Mesenchymal stem cell (in vitro differentiated cells and primary cell): ENCODE measurements around the gene RMI2.

ENCODE experiments used
- DNase-seq: peaks from one replicate; pipeline ENCODE4 v3.0.0-alpha.2; 2013
- H2AFZ ChIP-seq: one replicate; pipeline ENCODE4 v1.6.1; 2013; ENCODE audit warnings: low read depth, mild to moderate bottlenecking, control low read depth, inconsistent platforms, low read length, moderate library complexity
- H2AK5ac ChIP-seq: 2 replicates; pipeline ENCODE4 v1.6.1; 2013; ENCODE audit warnings: low read length, moderate library complexity, mild to moderate bottlenecking, inconsistent platforms; ENCODE audit not compliant: severe bottlenecking
- H2BK120ac ChIP-seq: one replicate; pipeline ENCODE4 v1.6.1; 2013; ENCODE audit warnings: low read depth, mild to moderate bottlenecking, inconsistent platforms, low read length, moderate library complexity
- H2BK12ac ChIP-seq, 2 experiments: one replicate each; pipeline ENCODE4 v1.6.1; 2013; ENCODE audit warnings: inconsistent platforms in 2 of 2, low read length in 2 of 2, mild to moderate bottlenecking in 2 of 2, moderate library complexity in 2 of 2, control low read depth in 1 of 2
- H2BK15ac ChIP-seq: one replicate; pipeline ENCODE4 v1.6.1; 2013; ENCODE audit warnings: mild to moderate bottlenecking, low read depth, inconsistent platforms; ENCODE audit not compliant: poor library complexity, severe bottlenecking
- H2BK5ac ChIP-seq: 2 replicates; pipeline ENCODE4 v1.6.1; 2013; ENCODE audit warnings: low read depth, mild to moderate bottlenecking, low read length, control low read depth, inconsistent platforms; ENCODE audit not compliant: poor library complexity, severe bottlenecking
- H3K14ac ChIP-seq, 2 experiments: one replicate each; pipeline ENCODE4 v1.6.1; 2013; ENCODE audit warnings: inconsistent platforms in 2 of 2, low read length in 2 of 2, control low read depth in 1 of 2, mild to moderate bottlenecking in 1 of 2, moderate library complexity in 1 of 2
- H3K18ac ChIP-seq, 2 experiments: one replicate each; pipeline ENCODE4 v1.6.1; 2013; ENCODE audit warnings: inconsistent platforms in 2 of 2, low read length in 2 of 2, control low read depth in 1 of 2, low read depth in 1 of 2, mild to moderate bottlenecking in 1 of 2
- H3K23ac ChIP-seq, 2 experiments: one replicate each; pipeline ENCODE4 v1.6.1; 2013; ENCODE audit warnings: inconsistent platforms in 2 of 2, low read length in 2 of 2, mild to moderate bottlenecking in 2 of 2, moderate library complexity in 2 of 2, control low read depth in 1 of 2
- H3K27ac ChIP-seq: 2 replicates; pipeline ENCODE4 v1.5.1; 2013; ENCODE audit warnings: mild to moderate bottlenecking, moderate library complexity, low read length, control low read depth, inconsistent platforms; ENCODE audit not compliant: poor library complexity, severe bottlenecking
- H3K27me3 ChIP-seq, 2 experiments: 2 replicates each; pipeline versions ENCODE4 v1.6.1 to v1.7.0; 2013; ENCODE audit warnings: low read length in 2 of 2, mild to moderate bottlenecking in 2 of 2, moderate library complexity in 2 of 2, control low read depth in 1 of 2, inconsistent platforms in 1 of 2; ENCODE audit not compliant: control insufficient read depth in 1 of 2, insufficient read depth in 1 of 2
- H3K36me3 ChIP-seq, 2 experiments: 2 replicates each; pipeline versions ENCODE4 v1.6.1 to v1.7.0; 2013; ENCODE audit warnings: low read length in 2 of 2, control low read depth in 1 of 2, inconsistent platforms in 1 of 2, low read depth in 1 of 2, mild to moderate bottlenecking in 1 of 2; ENCODE audit not compliant: insufficient read depth in 2 of 2, control insufficient read depth in 1 of 2
- H3K4ac ChIP-seq, 2 experiments: one replicate each; pipeline ENCODE4 v1.6.1; 2013; ENCODE audit warnings: inconsistent platforms in 2 of 2, low read length in 2 of 2, mild to moderate bottlenecking in 2 of 2, moderate library complexity in 2 of 2, control low read depth in 1 of 2, low read depth in 1 of 2
- H3K4me1 ChIP-seq: 2 replicates; pipeline ENCODE4 v1.6.1; 2013; ENCODE audit warnings: low read depth, low read length, control low read depth; ENCODE audit not compliant: control insufficient read depth, insufficient read depth
- H3K4me2 ChIP-seq: 2 replicates; pipeline ENCODE4 v1.6.1; 2013; ENCODE audit warnings: low read length, mild to moderate bottlenecking, inconsistent platforms; ENCODE audit not compliant: poor library complexity, severe bottlenecking
- H3K4me3 ChIP-seq, 2 experiments: 2 replicates each; pipeline versions ENCODE4 v1.5.1 to v1.7.0; 2013; ENCODE audit warnings: low read length in 2 of 2, mild to moderate bottlenecking in 2 of 2, control low read depth in 1 of 2, low read depth in 1 of 2; ENCODE audit not compliant: insufficient read depth in 1 of 2
- H3K79me1 ChIP-seq: replicated peaks from 2 replicates; pipeline ENCODE4 v1.6.1; 2013; ENCODE audit warnings: mild to moderate bottlenecking, control low read depth, low read length, inconsistent platforms; ENCODE audit not compliant: poor library complexity, severe bottlenecking
- H3K9ac ChIP-seq: 2 replicates; pipeline ENCODE4 v1.7.0; 2013; ENCODE audit warnings: mild to moderate bottlenecking, low read length, moderate library complexity
- H3K9me3 ChIP-seq: 2 replicates; pipeline ENCODE4 v1.7.0; 2013; ENCODE audit warnings: mild to moderate bottlenecking, low read length; ENCODE audit not compliant: control insufficient read depth
- H4K8ac ChIP-seq: one replicate; pipeline ENCODE4 v1.6.1; 2013; ENCODE audit warnings: inconsistent platforms, mild to moderate bottlenecking, low read length, moderate library complexity
- H4K91ac ChIP-seq: one replicate; pipeline ENCODE4 v1.6.1; 2013; ENCODE audit warnings: mild to moderate bottlenecking, low read length, inconsistent platforms
- WGBS: methylation state at CpG from one replicate; pipeline ENCODE4 v1.1.7; 2013; ENCODE audit warnings: mixed read lengths; 5-methylcytosine and 5-hydroxymethylcytosine counted together

RMI2 gene

GRCh38 chr16:11354733-11355574 lies 9.7 kb downstream of the RMI2 start:
- DNase-seq = peak; percentile 73
- H3K27me3 ChIP-seq = no peaks in the 10 kb centered on the region
- H4K91ac ChIP-seq = peak overlapping the region; percentile 45
- peak overlapping the region; percentile 53 for H4K8ac ChIP-seq
- WGBS = 86% methylated on average over 11 of the region's 11 CpGs
- H2BK15ac ChIP-seq = peak overlapping the region; percentile 54
- H2BK120ac ChIP-seq = peak overlapping the region; percentile 35
- H3K79me1 ChIP-seq = peaks cover 3% of the 10 kb centered on the region
- H3K4me3 ChIP-seq = no peak overlapping the region
- no peak overlapping the region for H3K4me2 ChIP-seq
- H3K36me3 ChIP-seq = no peaks in the 10 kb centered on the region
- H3K9ac ChIP-seq = no peak overlapping the region
- H3K14ac ChIP-seq = no peak overlapping the region
- no peak overlapping the region for H3K27ac ChIP-seq
- peak overlapping the region; percentile 59 for H2AK5ac ChIP-seq
- peaks cover 26% of the 10 kb centered on the region for H3K4me1 ChIP-seq
- H3K9me3 ChIP-seq = no peaks in the 10 kb centered on the region
- peak overlapping the region; percentile 28 to 35 for H3K18ac ChIP-seq
- H3K23ac ChIP-seq = peak overlapping the region in 1 of 2 experiments; percentile 51
- no peak overlapping the region for H2AFZ ChIP-seq
- H3K4ac ChIP-seq = peak overlapping the region in 1 of 2 experiments; percentile 25
- peak overlapping the region; percentile 36 for H2BK5ac ChIP-seq
- H2BK12ac ChIP-seq = peak overlapping the region; percentile 10 to 73

GRCh38 chr16:11355862-11356261 lies 10.6 kb downstream of the RMI2 start:
- no peaks in the 10 kb centered on the region for H3K9me3 ChIP-seq
- no peak overlapping the region for H4K8ac ChIP-seq
- no peak overlapping the region for H3K27ac ChIP-seq
- peaks cover 3% of the 10 kb centered on the region for H3K79me1 ChIP-seq
- 93% methylated on average over 8 of the region's 8 CpGs for WGBS
- peaks cover 30% of the 10 kb centered on the region for H3K4me1 ChIP-seq
- H3K18ac ChIP-seq = no peak overlapping the region
- no peak overlapping the region for H2BK5ac ChIP-seq
- no peak overlapping the region for H2BK12ac ChIP-seq
- H3K36me3 ChIP-seq = no peaks in the 10 kb centered on the region
- no peaks in the 10 kb centered on the region for H3K27me3 ChIP-seq
- H2AK5ac ChIP-seq = peak overlapping the region; percentile 12
- H2BK15ac ChIP-seq = peak overlapping the region; percentile 52
- no peak overlapping the region for H3K4ac ChIP-seq
- no peak overlapping the region for H4K91ac ChIP-seq
- no peak overlapping the region for H3K4me2 ChIP-seq
- no peak overlapping the region for H3K4me3 ChIP-seq
- no peak overlapping the region for H2AFZ ChIP-seq
- no peak overlapping the region for H2BK120ac ChIP-seq
- no peak overlapping the region for H3K14ac ChIP-seq
- no peak for DNase-seq
- no peak overlapping the region for H3K23ac ChIP-seq
- no peak overlapping the region for H3K9ac ChIP-seq

GRCh38 chr16:11356573-11357331 lies 11.5 kb downstream of the RMI2 start:
- H3K79me1 ChIP-seq = peaks cover 3% of the 10 kb centered on the region
- WGBS = 57% methylated on average over 15 of the region's 15 CpGs
- peaks cover 36% of the 10 kb centered on the region for H3K4me1 ChIP-seq
- no peak overlapping the region for H2BK15ac ChIP-seq
- no peak overlapping the region for H2BK5ac ChIP-seq
- peak overlapping the region in 1 of 2 experiments; percentile 83 for H2BK12ac ChIP-seq
- H3K9me3 ChIP-seq = no peaks in the 10 kb centered on the region
- H3K4me2 ChIP-seq = no peak overlapping the region
- no peak overlapping the region for H3K27ac ChIP-seq
- no peaks in the 10 kb centered on the region for H3K27me3 ChIP-seq
- H3K18ac ChIP-seq = peak overlapping the region in 1 of 2 experiments; percentile 56
- H3K9ac ChIP-seq = peak overlapping the region; percentile 54
- H3K4me3 ChIP-seq = no peak overlapping the region
- H4K91ac ChIP-seq = no peak overlapping the region
- no peak overlapping the region for H3K14ac ChIP-seq
- H2AFZ ChIP-seq = no peak overlapping the region
- no peak overlapping the region for H2BK120ac ChIP-seq
- no peak overlapping the region for H3K23ac ChIP-seq
- peak overlapping the region; percentile 13 for H2AK5ac ChIP-seq
- H4K8ac ChIP-seq = no peak overlapping the region
- peak; percentile 74 for DNase-seq
- H3K36me3 ChIP-seq = no peaks in the 10 kb centered on the region
- no peak overlapping the region for H3K4ac ChIP-seq

- peak overlapping the region; percentile 52 for H4K91ac ChIP-seq
Observed at GRCh38 chr16:11358531-11358930, 13.3 kb downstream of the RMI2 start.

More at GRCh38 chr16:11358531-11358930, 13.3 kb downstream of the RMI2 start:
- Histone ChIP-seq H3K9ac (no peak overlapping the region), H2AK5ac (peak overlapping the region; percentile 96), H3K79me1 (peaks cover 3% of the 10 kb centered on the region), H2BK120ac (no peak overlapping the region), H3K4me3 (no peak overlapping the region), H3K9me3 (no peaks in the 10 kb centered on the region), H2AFZ (no peak overlapping the region), H2BK12ac (peak overlapping the region; percentile 39 to 43), H4K8ac (no peak overlapping the region), H2BK5ac (peak overlapping the region; percentile 40), H3K18ac (no peak overlapping the region), H3K23ac (no peak overlapping the region), H3K4ac (no peak overlapping the region), H2BK15ac (peak overlapping the region; percentile 41), H3K4me2 (no peak overlapping the region), H3K27ac (peak overlapping the region; percentile 43), H3K36me3 (no peaks in the 10 kb centered on the region), H3K27me3 (no peaks in the 10 kb centered on the region), H3K4me1 (peaks cover 48% of the 10 kb centered on the region), H3K14ac (no peak overlapping the region)
- DNase-seq = no peak
- 93% methylated on average over 7 of the region's 7 CpGs for WGBS
